Measurements from ENCODE around the gene KCNT1. TPM values are rescaled to one million over a fixed set of nuclear protein-coding genes. Genes with fewer than 3 reads are reported as not detected.

KCNT1 gene
- total RNA-seq, 1 experiment from 2014 or later: 0.17 TPM

- H2AFZ ChIP-seq (ENCODE audit: low read depth, low read length, poor library complexity, severe bottlenecking): no peak overlapping the region
- ATAC-seq (no peak), DNase-seq (ENCODE audit: low read depth, low spot score) (no peak)
- no peaks in the 10 kb centered on the region for H3K9me2 ChIP-seq (ENCODE audit: insufficient read depth)
- H3K4me2 ChIP-seq (ENCODE audit: low read length): no peak overlapping the region
- H3K27ac ChIP-seq (ENCODE audit: low read depth, low read length): no peak overlapping the region
- intact Hi-C loops (cut with micrococcal nuclease): no loop called here
- H3K36me3 ChIP-seq (ENCODE audit: control insufficient read depth in 1 of 2, insufficient read depth in 2 of 2, low read length in 2 of 2): no peaks in the 10 kb centered on the region
- H3K27me3 ChIP-seq (ENCODE audit: insufficient read depth, low read length): no peaks in the 10 kb centered on the region
- no TSS peak for BruUV-seq (replicated peaks)
- H3K9ac ChIP-seq (ENCODE audit: low read length): no peak overlapping the region
- RAD21 ChIA-PET (ENCODE audit: low non-redundant PET in 1 of 2, low total read pairs in 2 of 2, uncharacterized antibody in 2 of 2, unreplicated experiment in 2 of 2): no interaction called here
- H4K20me1 ChIP-seq (ENCODE audit: insufficient read depth): no peaks in the 10 kb centered on the region
- no peak overlapping the region for H3K4me3 ChIP-seq (replicated peaks in 1 of 2; ENCODE audit: low read depth in 1 of 2, low read length in 2 of 2)
- CTCF ChIA-PET: no interaction called here
- peaks cover 0 to 7% of the 10 kb centered on the region in 2 experiments; a peak in 1 of 4 replicates for H3K4me1 ChIP-seq (ENCODE audit: control insufficient read depth in 1 of 2, insufficient read depth in 2 of 2, low read length in 2 of 2)
- no peak for TF ChIP-seq JUND (IDR thresholded peaks at IDR 0.05)
- no peak for TF ChIP-seq SRF (IDR thresholded peaks at IDR 0.05; ENCODE audit: low read depth)
- no peak for TF ChIP-seq SIN3A (IDR thresholded peaks at IDR 0.05; ENCODE audit: low read depth)
- no peak for TF ChIP-seq RAD21 (IDR thresholded peaks at IDR 0.05; ENCODE audit: low read depth)
- TF ChIP-seq TCF7L2 (IDR thresholded peaks at IDR 0.05; ENCODE audit: borderline replicate concordance, extremely low read depth, insufficient read depth, insufficient read length): no peak
- no peak for TF ChIP-seq ELF1 (IDR thresholded peaks at IDR 0.05; ENCODE audit: borderline replicate concordance, low read depth)
- no peak for TF ChIP-seq POLR2A (IDR thresholded peaks at IDR 0.05; ENCODE audit: borderline replicate concordance, extremely low read depth, insufficient read depth, insufficient read length)
- no peak for TF ChIP-seq MAX (IDR thresholded peaks at IDR 0.05)
- TF ChIP-seq SP1 (IDR thresholded peaks at IDR 0.05; ENCODE audit: low read depth): no peak
- TF ChIP-seq EGR1 (IDR thresholded peaks at IDR 0.05; ENCODE audit: low read depth): no peak
- no peak for TF ChIP-seq ZNF274 (IDR thresholded peaks at IDR 0.05; ENCODE audit: low read depth, low read length)
- no peak for TF ChIP-seq CBX3 (IDR thresholded peaks at IDR 0.05; ENCODE audit: low read depth)
- TF ChIP-seq YY1 (IDR thresholded peaks at IDR 0.05; ENCODE audit: extremely low read depth, insufficient replicate concordance, low read depth, low read length): no peak
- TF ChIP-seq POLR2AphosphoS5 (IDR thresholded peaks at IDR 0.05; ENCODE audit: low read depth, low read length): no peak
- no peak for TF ChIP-seq EZH2phosphoT487 (IDR thresholded peaks at IDR 0.05; ENCODE audit: borderline replicate concordance)
- TF ChIP-seq CTCF (IDR thresholded peaks at IDR 0.05 in 2 of 3, conservative IDR thresholded peaks at IDR 0.05 in 1 of 3; ENCODE audit: borderline replicate concordance in 1 of 3, insufficient read depth in 1 of 3, low read depth in 2 of 3, low read length in 2 of 3): no peak
- H3K79me2 ChIP-seq (ENCODE audit: insufficient read depth, low read length): no peaks in the 10 kb centered on the region
- POLR2A ChIA-PET: no interaction called here
- no peaks in the 10 kb centered on the region for H3K9me3 ChIP-seq (ENCODE audit: control insufficient read depth in 1 of 2, insufficient read depth in 1 of 2, low read depth in 1 of 2, low read length in 2 of 2)
These were observed 35.2 kb downstream of the KCNT1 start for GRCh38 chr9:135736979-135737839.

Data from HCT116 (cell line).